ENCODE measurements around the gene LYRM4.

The LYRM4 gene

GRCh38 chr6:5205877-5206850 lies 54.6 kb downstream of the LYRM4 start:
- DNase-seq (ENCODE audit: low read depth in 2 of 2), result no peak

GRCh38 chr6:5205035-5205507 lies 55.7 kb downstream of the LYRM4 start:
- DNase-seq (ENCODE audit: low read depth in 2 of 2), result no peak

- DNase-seq (ENCODE audit: low read depth in 2 of 2), result no peak
Observed at GRCh38 chr6:5204376-5204775, 56.4 kb downstream of the LYRM4 start.

GRCh38 chr6:5203546-5203945 lies 57.2 kb downstream of the LYRM4 start:
- no peak for DNase-seq (ENCODE audit: low read depth in 2 of 2)

- DNase-seq (ENCODE audit: low read depth in 2 of 2), result no peak
Observed at GRCh38 chr6:5202941-5203340, 57.8 kb downstream of the LYRM4 start.

GRCh38 chr6:5202206-5202605 lies 58.5 kb downstream of the LYRM4 start:
- no peak for DNase-seq (ENCODE audit: low read depth in 2 of 2)

GRCh38 chr6:5201271-5201670 lies 59.5 kb downstream of the LYRM4 start:
- no peak for DNase-seq (ENCODE audit: low read depth in 2 of 2)

GRCh38 chr6:5199702-5200101 lies 61.0 kb downstream of the LYRM4 start:
- DNase-seq (ENCODE audit: low read depth in 2 of 2), result no peak

- no peak for DNase-seq (ENCODE audit: low read depth in 2 of 2)
Observed at GRCh38 chr6:5199283-5199682, 61.5 kb downstream of the LYRM4 start.

GRCh38 chr6:5197084-5197483 lies 63.7 kb downstream of the LYRM4 start:
- DNase-seq (ENCODE audit: low read depth in 2 of 2), result no peak

- no peak for DNase-seq (ENCODE audit: low read depth in 2 of 2)
Observed at GRCh38 chr6:5192135-5192794, 68.5 kb downstream of the LYRM4 start.

GRCh38 chr6:5191722-5192121 lies 69.0 kb downstream of the LYRM4 start:
- DNase-seq (ENCODE audit: low read depth in 2 of 2), result no peak

GRCh38 chr6:5191222-5191621 lies 69.5 kb downstream of the LYRM4 start:
- no peak for DNase-seq (ENCODE audit: low read depth in 2 of 2)

- DNase-seq (ENCODE audit: low read depth in 2 of 2), result no peak
Observed at GRCh38 chr6:5190507-5190906, 70.2 kb downstream of the LYRM4 start.

GRCh38 chr6:5188646-5189045 lies 72.1 kb downstream of the LYRM4 start:
- no peak for DNase-seq (ENCODE audit: low read depth in 2 of 2)

- no peak for DNase-seq (ENCODE audit: low read depth in 2 of 2)
Observed at GRCh38 chr6:5184878-5185277, 75.9 kb downstream of the LYRM4 start.

- DNase-seq (ENCODE audit: low read depth in 2 of 2), result no peak
Observed at GRCh38 chr6:5184218-5184617, 76.5 kb downstream of the LYRM4 start.

- DNase-seq (ENCODE audit: low read depth in 2 of 2), result no peak
Observed at GRCh38 chr6:5181510-5182317, 79.0 kb downstream of the LYRM4 start.

- DNase-seq (ENCODE audit: low read depth in 2 of 2), result no peak
Observed at GRCh38 chr6:5180636-5181035, 80.1 kb downstream of the LYRM4 start.

- DNase-seq (ENCODE audit: low read depth in 2 of 2), result no peak
Observed at GRCh38 chr6:5179917-5180316, 80.8 kb downstream of the LYRM4 start.

- no peak for DNase-seq (ENCODE audit: low read depth in 2 of 2)
Observed at GRCh38 chr6:5178806-5179205, 81.9 kb downstream of the LYRM4 start.

GRCh38 chr6:5175635-5176034 lies 85.1 kb downstream of the LYRM4 start:
- DNase-seq (ENCODE audit: low read depth in 2 of 2), result no peak

Data from stimulated activated CD8-positive, alpha-beta memory T cell treated with anti-CD3 and anti-CD28 coated beads, Interleukin-15, amount 100 ng/mL, for 48 hours (primary cell).